Measurements from ENCODE around the gene CELSR1.

The CELSR1 gene, protein sequence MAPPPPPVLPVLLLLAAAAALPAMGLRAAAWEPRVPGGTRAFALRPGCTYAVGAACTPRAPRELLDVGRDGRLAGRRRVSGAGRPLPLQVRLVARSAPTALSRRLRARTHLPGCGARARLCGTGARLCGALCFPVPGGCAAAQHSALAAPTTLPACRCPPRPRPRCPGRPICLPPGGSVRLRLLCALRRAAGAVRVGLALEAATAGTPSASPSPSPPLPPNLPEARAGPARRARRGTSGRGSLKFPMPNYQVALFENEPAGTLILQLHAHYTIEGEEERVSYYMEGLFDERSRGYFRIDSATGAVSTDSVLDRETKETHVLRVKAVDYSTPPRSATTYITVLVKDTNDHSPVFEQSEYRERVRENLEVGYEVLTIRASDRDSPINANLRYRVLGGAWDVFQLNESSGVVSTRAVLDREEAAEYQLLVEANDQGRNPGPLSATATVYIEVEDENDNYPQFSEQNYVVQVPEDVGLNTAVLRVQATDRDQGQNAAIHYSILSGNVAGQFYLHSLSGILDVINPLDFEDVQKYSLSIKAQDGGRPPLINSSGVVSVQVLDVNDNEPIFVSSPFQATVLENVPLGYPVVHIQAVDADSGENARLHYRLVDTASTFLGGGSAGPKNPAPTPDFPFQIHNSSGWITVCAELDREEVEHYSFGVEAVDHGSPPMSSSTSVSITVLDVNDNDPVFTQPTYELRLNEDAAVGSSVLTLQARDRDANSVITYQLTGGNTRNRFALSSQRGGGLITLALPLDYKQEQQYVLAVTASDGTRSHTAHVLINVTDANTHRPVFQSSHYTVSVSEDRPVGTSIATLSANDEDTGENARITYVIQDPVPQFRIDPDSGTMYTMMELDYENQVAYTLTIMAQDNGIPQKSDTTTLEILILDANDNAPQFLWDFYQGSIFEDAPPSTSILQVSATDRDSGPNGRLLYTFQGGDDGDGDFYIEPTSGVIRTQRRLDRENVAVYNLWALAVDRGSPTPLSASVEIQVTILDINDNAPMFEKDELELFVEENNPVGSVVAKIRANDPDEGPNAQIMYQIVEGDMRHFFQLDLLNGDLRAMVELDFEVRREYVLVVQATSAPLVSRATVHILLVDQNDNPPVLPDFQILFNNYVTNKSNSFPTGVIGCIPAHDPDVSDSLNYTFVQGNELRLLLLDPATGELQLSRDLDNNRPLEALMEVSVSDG (N-terminal part only)

GRCh38 chr22:46537225-46537945, at the start of gene CELSR1:
TSS of gene CELSR1 (minus strand) at chr22:46537620. CDS start at chr22:46537170, 450 bp downstream.
- DNase-seq = no peak

GRCh38 chr22:46587061-46587460, 49.6 kb upstream of the CELSR1 start:
- DNase-seq = no peak

DNA sequence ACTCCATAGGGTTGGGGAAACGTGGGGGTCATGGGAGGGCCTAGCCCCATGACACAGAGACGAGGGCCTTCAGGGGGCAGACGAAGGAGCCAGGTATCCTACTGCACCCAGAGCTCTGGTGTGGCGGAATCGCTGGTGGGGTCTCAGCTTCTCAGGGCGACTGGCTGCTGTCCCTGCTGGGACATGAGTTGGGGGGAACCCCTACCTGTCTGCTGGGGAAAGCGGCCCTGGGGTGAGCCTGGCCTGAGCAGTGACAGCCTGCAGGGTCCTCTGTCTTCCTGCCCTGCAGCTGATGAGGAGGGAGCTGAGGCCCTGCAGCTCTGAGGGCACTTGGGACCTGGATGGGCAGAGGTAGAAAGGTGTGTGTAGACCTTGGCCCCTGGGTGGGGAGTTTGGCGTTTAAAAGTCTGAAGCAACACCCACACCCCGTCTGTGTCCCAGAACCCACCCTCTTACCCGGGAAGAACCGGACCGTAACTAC, 49.2 kb upstream of the CELSR1 start:
- DNase-seq = no peak

- DNase-seq = no peak
These were observed 48.7 kb upstream of the CELSR1 start for GRCh38 chr22:46586123-46586519.

DNA sequence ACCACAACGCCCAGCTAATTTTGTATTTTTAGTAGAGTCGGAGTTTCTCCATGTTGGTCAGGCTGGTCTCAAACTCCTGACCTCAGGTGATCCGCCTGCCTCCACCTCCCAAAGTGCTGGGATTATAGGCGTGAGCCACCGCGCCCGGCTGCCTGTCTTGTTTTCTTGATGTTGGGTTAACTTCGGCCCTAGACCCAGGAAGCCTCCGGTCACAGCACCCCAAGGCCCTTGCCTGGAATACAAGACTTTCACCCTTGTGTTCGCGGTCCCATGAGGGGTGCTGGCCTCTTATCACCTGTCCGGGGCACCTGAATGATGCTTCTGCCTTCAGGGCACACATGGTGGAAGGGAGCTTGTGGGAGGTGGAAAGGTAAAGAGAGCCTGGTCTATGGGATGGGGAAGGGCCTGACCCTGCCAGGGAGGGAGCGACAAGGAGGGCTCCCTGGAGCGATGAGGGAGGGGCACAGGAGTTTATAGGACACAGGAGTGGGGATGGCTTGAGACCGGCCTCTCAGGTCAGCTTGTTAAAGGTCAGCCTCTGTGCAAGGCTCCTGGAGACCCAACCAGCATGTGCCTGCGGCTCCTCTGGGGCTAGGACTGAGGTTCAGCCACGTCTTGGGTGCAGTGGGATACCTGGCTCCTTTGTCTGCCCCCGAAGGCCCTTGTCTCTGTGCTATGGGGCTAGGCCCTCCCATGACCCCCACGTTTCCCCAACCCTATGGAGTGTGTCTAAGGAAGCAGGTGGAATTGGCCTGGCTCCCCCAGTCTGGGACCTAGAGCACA, 48.1 kb upstream of the CELSR1 start:
- DNase-seq = no peak

DNA sequence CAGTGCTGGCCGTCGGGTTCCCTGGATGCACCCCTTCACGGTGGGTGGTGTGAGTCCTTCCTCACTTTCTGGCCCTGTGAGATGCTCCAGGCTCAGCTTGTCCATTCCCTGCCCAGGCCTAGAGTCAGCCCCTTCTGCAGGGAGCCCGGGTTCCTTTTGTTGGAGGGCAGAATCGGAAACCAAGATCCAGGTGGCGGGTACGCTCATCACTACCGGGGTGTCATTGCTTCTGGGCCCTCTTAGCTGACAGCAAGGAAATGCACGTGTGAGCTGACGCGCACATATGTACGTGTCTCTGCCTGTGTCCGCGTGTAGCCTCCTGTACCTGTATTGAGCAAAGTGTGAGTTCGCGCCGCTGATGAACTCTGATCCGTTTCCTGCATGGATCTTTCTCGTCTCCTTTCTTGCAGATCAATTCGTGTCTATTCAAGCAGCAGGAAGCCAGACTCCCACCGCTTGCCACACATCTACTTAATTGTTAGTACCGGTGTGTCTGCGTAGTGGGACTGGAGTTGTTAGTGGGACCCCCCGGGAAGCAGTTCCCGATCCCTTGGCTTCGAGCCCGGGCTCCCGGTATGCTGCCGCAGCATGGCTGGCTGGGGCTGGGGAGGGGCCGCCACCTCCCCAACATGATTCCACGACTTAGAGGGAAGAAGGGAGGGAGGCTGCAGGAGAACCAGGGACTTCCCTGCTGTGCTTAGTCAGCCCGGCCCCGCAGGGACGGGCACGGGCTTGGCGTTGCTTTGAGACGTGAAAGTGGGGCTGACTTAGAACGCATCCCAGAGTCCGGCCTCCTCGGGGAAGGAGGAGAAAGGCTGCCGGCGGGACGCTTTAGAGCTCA, 46.9 kb upstream of the CELSR1 start:
- DNase-seq = no peak

DNA sequence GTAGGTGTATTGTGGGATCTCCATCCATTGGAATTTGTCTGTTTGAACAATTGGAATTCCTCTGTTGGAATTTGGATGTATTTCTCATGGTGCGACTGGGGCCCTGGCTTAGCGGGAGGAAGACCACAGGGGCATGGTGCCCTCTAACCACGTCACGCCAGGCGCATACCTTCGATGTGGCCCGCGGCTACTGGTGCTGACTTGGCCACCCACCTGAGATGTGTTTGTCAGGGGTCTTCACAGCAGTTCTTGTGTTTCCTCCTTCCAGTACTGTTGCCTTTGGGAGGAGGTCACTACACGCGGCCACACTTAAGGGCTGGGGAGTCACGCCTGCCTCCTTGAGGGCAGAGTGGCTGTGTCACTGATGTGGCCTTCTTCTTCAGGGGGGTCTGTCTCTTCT, 46.2 kb upstream of the CELSR1 start:
- DNase-seq = no peak

DNA sequence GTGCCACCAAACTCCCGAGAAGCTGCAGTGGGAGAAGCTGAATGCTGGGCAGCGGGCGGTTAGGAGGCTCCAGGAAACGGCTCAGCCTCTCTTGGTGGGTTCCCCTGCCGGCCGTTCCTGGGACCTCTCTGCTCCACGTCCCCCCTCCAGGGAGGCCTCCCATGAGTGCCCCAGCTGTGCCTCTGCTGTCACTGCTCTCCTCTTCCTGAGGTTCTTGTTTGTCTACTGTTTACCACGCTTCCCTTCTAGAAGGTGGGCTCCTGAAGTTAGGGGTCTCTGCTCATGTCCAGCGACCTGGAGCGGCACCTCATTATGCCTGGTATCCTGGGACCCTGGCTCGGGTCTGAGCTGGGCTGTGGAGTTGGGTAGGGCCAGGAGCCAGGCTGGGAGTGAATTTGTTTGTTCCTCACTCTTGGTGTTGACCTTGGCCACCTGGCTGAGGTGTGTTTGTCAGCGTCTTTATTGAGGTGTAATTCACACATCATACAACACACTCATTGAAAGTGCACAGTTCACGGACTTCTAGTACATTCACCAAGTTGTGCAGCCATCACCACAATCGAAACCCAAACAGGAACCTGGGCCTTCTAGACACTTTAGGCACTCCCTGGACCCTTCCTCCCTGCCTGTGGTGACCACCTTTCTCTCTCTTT, 45.0 kb upstream of the CELSR1 start:
- no peak for DNase-seq

- no peak for DNase-seq
These were observed 44.3 kb upstream of the CELSR1 start for GRCh38 chr22:46581538-46582244.

GRCh38 chr22:46580940-46581537, 43.6 kb upstream of the CELSR1 start:
- DNase-seq = no peak

GRCh38 chr22:46579751-46580449, 42.5 kb upstream of the CELSR1 start:
- DNase-seq = no peak

DNA sequence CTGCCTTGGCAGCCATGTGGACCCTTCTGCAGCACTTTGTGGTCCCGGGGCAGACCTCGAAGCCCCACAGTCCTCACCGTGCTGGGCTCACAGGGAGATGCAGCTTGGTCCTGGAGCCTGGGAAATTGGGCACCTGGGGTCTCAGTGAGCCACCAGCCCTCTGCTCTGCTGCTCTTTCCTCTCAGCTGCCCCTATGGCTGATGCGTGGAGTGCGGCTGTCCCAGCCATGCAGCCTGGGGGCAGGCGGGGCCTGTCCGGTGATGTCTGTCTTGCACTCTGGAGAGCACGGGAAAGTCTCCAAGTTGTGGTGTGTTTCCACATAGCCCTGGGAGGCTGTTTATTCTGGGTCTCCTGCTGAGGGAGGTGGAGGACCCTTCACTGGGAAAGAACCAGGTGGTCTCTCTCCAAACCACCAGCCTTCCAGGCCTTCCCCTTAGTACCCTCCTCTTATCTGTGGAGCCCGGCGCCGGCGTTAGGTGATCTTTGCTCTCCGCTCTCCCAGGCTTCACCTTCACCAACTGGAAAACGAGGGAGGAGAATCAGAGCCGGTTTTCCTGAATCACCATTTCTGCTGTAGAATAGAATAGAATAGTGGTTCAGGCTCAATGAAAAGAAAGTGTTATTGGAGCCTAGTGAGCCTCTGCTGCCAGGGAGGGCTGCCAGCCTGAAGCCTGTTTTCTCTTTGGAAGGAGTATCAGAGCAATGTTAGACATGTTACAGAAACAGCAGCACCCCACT, 41.6 kb upstream of the CELSR1 start:
- DNase-seq = no peak

DNA sequence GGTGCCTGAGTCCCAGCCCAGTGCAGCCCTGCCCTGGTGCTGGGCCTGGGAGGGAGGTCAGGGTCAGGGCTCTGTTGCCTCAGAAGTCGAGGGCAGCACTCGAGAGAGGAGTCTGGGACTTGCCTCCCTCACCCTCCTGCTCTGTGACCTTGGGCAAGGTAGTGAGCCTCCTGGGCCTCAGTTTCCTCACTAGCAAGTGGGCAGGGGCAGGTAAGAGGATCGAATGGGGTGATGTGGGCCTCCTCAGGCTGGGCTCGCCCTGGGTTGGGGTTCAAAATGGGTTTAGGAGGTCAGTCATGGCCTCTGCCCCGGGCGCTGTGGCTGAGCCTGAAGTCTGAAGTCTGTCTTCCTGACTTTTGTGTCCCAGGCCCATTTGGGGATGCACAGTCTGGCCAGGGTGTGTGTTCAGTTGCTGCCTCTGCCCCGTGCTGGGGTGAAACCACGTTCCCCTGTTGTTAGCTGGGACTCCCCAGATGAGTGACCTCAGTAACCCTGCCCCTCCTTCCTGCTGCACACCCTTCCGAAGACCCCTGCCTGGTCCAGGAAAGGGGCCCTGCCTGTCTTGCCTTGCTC, 40.9 kb upstream of the CELSR1 start:
- DNase-seq = no peak

DNA sequence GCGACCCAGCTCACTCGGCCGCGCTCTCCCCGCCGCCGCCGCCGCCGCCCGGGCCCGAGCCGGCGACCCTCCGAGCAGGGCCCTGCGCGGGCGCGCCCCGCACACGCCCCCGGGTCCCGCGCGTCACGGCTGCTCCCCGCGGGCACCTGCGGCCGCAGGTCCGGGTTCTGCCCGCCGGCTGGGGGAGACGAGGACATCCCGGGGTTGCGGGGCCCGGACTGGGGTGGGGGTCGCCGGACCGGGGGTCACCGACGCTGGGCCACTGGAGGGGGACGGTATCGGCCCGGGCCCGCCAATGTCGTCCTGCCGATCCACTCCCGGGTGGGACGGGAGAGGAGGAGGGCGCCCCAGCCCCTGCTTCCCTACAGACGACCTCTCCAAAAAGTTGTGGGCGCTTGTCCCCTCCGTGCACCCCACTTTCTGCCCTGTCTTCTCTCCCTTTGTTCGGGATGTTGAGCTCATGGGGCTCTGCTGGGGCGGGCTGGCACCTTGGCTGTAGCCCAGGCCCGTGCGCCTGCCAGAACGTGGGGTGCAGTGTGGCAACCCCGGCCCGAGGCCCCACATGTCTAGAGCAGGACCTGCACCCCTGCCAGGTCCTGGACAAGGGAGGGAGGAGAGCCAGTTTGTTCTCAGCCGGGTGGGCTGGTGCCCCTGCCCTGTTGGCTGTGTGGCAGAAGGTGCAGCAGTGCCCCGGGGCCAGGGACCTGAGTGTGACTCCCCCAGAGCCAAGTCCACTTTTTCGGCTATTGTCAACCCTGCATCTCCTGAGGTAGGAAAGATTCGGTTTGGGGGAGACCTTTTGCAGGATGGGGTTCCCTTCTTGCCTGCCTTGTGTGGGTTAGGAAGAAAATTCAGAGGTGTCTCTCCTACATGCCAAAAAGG, 40.2 kb upstream of the CELSR1 start:
- DNase-seq = no peak

- DNase-seq = no peak
These were observed 39.3 kb upstream of the CELSR1 start for GRCh38 chr22:46576556-46577367.

Measured in NCI-H1092 (cell line).